ENCODE measurements around the gene SLC5A8.
A peak's percentile ranks its signal among the peaks of the same experiment; 100 is the strongest.

SLC5A8 gene

GRCh38 chr12:101209319-101210302 lies at the start of gene SLC5A8:
Gene SLC5A8, minus strand, starts transcription at chr12:101210238. Its CDS starts 390 bp downstream, at chr12:101209848.
- no peak for DNase-seq

GRCh38 chr12:101257357-101257756 lies 47.3 kb upstream of the SLC5A8 start:
- no peak for DNase-seq

GRCh38 chr12:101256266-101256665 lies 46.2 kb upstream of the SLC5A8 start:
- no peak for DNase-seq

GRCh38 chr12:101243616-101244015 lies 33.6 kb upstream of the SLC5A8 start:
- DNase-seq, result peak; percentile 74

DNA sequence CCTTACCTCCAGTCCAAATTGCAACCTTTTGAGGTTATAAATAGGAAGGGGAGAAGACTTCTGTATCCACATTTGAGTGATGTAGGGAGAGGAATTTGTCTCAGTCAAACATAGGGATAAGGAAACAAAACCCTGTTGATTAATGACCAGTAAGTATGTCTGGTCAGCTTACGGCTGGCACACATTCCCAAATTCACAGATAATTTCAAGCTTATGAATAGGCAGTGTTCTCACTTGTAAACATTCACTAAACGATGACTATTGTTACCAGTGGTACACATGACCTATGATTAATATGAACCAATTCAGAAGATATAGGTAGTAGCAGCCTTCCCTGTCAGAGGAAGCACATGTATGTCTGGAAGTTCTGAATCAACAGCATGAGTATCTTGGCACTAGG lies 33.0 kb upstream of the SLC5A8 start:
- no peak for DNase-seq

- no peak for DNase-seq
These were observed 28.8 kb upstream of the SLC5A8 start for GRCh38 chr12:101238800-101239329.

DNA sequence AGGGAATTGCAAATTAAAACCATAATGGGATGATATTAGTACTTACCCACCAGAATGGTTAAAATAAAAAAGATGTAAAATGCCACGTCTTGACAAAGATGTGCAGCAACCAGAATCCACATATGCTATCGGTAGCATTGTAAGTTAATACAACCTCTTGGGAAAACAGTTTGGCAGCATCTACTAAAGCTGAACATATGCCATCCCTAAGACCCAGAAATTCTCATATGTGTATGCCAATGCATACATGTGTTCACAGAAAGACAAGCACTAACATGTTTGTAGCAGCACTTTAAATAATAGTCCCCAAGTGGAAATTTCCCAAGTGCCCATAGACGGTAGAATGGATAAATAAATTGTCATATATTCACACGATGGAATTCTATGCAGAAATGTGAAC lies 28.3 kb upstream of the SLC5A8 start:
- DNase-seq, result no peak

- DNase-seq, result no peak
These were observed 25.6 kb upstream of the SLC5A8 start for GRCh38 chr12:101235686-101236085.

GRCh38 chr12:101231636-101232035 lies 21.6 kb upstream of the SLC5A8 start:
- DNase-seq, result peak; percentile 71

DNA sequence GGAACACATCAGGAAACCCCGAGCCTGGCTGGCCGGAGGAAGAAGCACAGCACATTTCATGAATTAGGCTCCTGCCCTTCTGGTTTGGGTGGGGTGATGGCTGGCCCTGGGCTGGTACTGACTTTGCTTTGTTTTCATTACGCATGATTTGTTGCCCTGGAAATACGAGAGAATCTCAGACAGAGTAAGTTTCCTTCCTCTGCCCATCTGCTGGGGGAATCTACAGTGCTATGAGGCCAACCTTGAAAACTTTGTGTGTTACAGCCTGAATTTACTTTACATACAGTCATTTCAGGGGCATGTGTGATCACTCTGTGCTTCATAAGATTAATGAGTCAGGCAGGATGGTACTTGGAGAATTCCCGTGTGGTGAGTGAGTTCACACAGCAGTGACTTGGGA lies 20.5 kb upstream of the SLC5A8 start:
- DNase-seq, result no peak

- DNase-seq, result no peak
These were observed 19.8 kb upstream of the SLC5A8 start for GRCh38 chr12:101229841-101230241.

GRCh38 chr12:101221301-101221700 lies 11.3 kb upstream of the SLC5A8 start:
- no peak for DNase-seq

DNA sequence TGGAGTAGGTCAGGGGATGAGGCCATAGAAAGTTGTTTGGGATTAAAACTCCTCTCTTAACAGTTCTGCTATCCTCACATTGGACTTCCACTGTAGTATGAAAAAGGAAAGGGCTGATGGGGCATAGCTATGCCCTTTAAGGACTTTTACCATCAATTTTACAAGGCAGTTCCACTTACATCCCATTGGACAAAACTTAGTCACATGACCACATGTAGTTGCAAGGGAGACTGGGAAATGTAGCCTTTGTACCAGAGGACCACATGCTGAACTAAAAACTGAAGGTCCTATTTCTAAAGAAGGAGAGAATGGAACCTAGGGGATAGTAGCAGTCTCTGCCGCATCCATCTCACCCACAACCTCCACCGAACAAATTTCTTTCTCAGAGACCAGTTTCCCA lies 6.8 kb upstream of the SLC5A8 start:
- DNase-seq, result no peak

DNA sequence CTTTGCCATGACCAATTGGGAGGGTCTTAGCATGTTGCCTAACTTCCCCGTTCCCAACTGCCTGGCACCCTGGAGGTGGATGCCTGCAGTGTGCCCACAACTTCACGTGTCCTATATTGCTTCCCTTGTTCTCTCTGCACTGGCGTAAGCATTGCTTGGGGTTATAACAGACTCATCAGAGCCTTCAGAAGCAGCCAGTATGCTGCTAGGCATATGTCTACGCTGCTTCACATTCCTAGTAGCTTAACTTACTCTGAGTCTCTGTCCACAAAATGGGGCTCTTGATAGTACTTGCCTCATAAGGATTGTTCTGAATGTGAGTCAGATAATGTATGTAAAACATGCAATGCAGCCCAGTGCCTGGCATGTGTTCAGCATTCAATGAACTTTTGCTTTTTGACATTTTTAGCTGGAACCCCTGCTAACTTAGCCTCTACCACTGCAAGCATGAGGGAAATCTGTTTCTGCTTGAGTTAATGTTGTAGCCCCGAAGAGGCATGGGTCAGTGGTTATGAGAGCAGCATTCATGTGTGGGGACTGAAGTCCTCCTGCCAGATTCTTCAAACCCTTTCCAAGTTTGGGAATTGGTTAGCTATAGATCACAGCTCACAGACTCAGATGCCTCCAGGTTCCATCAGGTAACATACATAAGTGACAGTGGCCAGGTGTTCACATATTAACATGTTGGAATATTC lies 2.8 kb downstream of the SLC5A8 start:
- DNase-seq, result no peak

- DNase-seq, result no peak
These were observed 5.3 kb downstream of the SLC5A8 start for GRCh38 chr12:101204602-101205304.

- no peak for DNase-seq
These were observed 9.2 kb downstream of the SLC5A8 start for GRCh38 chr12:101200824-101201223.

DNA sequence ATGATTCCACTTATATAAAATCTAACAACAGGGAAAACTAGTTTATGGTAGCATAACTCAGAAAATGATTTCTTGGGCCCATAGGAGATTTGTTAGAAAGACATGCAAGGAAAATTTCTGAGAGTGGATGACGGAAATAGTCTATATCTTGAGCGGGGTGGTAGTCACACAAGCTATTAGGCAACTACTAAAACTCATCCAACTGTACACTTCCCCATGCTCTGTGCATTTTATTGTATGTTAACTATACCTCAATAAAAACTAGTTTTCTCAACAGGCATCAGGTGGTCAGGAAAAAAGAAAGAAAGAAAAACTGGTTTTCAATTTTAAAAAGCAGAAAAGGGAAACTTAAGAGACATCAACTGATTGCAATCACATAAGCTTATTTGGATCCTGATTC lies 9.9 kb downstream of the SLC5A8 start:
- no peak for DNase-seq

GRCh38 chr12:101186291-101186690 lies 23.7 kb downstream of the SLC5A8 start:
- DNase-seq, result peak; percentile 32

DNA sequence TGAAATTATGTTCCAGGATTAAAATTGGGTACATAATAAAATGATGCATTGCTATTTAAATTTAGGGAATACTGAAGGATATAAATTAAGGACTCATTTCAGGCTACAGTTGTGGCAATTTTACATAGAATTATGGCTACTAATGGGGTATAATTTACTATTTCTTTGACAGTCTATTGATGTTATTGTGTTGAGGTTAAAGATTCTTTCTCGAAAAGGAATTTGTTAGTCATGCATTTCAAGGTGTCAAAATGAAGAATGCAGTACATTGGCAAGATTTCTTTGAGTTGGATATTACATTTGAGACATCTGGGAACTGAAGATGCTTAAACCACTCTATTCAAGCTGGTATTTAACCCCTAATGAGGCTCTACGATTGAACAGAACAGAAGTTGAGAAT lies 28.3 kb downstream of the SLC5A8 start:
- no peak for DNase-seq

- DNase-seq, result no peak
These were observed 35.5 kb downstream of the SLC5A8 start for GRCh38 chr12:101174541-101174940.

GRCh38 chr12:101173197-101173749 lies 36.8 kb downstream of the SLC5A8 start:
- DNase-seq, result peak; percentile 89

GRCh38 chr12:101172316-101172715 lies 37.7 kb downstream of the SLC5A8 start:
- peak; percentile 47 for DNase-seq

GRCh38 chr12:101168001-101168400 lies 42.0 kb downstream of the SLC5A8 start:
- DNase-seq, result no peak
